Activated CD4-positive, alpha-beta T cell treated with anti-CD3 and anti-CD28 coated beads for 48 hours (primary cell): ENCODE measurements around the gene ERI2.
A peak's percentile ranks its signal among the peaks of the same experiment; 100 is the strongest.

Experiments used
- DNase-seq: peaks from one replicate; pipeline ENCODE4 v3.0.0-alpha.2; 2020

ERI2 gene, protein sequence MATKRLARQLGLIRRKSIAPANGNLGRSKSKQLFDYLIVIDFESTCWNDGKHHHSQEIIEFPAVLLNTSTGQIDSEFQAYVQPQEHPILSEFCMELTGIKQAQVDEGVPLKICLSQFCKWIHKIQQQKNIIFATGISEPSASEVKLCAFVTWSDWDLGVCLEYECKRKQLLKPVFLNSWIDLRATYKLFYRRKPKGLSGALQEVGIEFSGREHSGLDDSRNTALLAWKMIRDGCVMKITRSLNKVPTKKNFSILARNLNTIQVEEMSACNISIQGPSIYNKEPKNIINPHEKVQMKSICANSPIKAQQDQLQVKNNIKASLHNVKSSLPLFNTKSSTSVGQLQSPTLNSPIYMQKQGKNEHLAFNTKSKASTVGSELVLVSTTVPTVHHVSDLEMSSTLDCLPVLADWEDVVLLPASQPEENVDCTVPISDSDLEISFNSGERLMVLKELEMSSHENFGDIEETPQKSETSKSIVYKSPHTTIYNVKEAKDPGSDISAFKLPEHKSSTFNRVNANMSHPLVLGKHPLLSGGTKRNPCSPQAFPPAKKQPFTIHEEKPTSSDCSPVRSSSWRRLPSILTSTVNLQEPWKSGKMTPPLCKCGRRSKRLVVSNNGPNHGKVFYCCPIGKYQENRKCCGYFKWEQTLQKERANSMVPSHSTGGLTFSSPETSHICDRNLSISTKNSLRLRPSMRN

DNA sequence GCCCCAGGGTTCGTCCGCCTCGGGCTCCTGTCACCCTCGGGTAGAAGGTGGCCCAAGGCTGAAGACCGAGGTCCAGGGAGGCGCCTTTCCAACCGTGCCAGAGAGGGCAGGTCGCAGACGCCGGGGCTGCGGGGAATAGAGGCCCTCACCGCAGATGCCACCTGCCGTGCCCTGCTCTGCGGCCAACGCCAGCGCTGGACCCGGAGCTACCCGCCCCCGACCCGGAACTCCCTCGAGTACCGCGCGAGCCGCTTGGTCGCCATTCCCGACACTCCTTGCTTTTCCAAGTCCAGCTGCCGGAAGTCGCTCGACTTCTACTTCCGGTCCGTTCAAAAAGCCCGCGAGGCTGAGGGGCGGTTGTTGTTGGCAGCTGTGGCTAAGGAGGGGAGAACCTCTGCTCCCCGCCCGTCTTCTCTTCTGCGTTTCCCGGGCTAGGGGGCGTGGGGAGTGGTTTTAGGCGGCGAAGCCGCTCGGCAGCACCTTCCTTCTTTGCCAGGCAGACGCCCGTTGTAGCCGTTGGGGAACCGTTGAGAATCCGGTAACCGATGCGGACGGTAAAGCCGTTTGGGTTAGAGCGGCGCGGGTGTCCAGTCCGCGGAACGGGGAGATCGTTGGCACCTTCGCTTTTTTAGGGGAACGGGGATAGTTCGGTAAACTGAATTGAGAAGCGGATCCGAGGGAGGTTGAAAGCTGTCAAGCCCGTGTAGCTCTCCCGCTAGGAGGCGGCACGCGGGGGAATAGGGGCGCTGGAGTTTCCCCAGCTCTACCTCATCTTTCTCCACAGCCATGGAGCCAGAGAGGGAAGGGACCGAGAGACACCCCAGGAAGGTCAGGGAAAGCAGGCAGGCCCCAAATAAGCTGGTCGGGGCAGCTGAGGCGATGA lies at the start of gene ERI2, which contains the start of gene REXO5:
Gene ERI2, minus strand, starts transcription at position 305 of the 883 bp plus-strand sequence. Its CDS starts 42 bp downstream, at position 263.
Gene REXO5, plus strand, starts transcription at position 360 of the 883 bp plus-strand sequence. Its CDS starts 427 bp downstream, at position 787.
- peak; percentile 83 for DNase-seq

DNA sequence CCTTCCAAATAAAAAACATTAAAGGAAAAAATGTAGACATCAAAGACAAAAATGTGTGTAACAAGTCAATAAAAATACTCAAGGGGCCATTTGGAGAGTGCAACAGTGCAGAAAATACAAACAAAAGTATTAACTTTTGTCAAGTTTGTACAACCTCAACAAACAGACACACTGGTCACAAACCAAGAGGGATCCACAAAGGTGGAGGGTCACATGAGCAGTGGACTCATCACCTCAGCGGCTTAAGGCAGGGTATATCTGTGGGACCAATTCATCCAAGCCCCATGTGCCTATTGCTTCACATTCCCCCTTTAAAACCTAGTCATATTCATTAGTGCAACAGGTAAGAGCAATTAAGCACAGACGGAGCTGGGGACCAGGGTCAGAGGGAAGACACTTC lies 48.7 kb upstream of the ERI2 start:
- no peak for DNase-seq

DNA sequence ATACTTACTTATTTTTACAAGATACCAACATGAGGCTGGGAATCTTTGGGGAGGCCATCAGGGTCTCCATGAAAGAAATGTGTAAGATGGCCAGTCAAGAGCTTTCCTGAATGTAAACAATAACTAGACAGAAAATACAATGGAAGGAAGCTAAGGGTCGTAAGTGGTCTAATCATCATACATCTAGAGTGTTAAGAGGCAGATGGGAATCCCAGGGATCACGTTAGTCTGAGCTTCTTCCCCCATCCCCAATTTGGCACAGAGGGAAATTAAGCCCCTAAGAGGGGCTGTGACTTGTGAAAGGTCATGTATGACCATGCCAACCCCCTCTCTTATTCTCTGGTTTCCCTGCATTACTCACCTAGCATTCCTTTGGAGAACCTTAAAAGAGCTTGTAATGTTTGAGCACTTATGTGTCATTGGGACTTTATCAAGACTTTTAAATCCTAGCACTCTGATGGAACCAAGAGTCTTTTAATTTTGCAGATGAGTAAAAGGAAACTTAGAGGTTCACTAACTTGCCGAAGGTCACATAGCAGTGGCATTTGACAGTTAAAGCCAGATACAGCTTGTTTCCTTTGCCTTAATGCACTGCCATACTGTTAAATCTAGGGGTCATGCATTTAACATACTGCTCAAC lies 47.8 kb upstream of the ERI2 start:
- no peak for DNase-seq

DNA sequence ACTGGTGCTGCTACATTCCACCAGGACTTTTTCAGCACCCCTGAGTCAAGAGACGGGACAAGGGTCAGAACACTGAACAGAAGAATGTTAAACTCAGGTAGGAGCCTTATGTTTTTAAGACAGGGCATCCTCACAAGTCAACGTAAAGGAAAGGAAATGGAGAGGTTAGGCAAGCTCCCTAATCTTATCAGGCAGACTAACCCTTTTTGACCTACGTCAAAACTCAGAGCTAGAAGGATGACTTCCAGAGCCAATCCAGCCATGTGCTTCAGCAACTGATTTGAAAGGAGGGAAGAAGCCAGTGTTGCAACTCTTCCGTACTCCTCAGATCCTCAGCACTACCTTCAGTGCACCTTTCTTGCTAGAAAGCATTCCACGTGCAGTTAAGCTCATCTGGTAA lies 46.9 kb upstream of the ERI2 start:
- no peak for DNase-seq

DNA sequence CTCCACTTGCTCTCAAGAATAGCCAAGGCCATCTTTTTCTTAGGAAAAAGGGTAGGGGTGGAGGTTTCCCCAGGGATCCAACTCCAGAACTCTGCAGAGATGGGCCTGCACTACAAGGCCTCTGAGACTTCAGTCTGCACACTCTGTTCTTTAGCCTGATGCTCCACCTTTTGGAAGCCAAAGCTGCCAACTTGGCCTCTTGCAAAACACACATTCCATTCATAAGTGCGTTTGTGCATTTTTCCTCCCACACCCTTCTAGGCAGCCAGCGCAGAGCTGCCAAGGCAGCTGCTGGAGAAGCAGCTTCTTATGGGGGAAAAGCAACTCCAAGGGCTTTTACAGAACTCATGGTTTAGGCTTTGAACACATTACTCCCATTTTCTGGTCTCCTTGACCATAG lies 45.3 kb upstream of the ERI2 start:
- no peak for DNase-seq

DNA sequence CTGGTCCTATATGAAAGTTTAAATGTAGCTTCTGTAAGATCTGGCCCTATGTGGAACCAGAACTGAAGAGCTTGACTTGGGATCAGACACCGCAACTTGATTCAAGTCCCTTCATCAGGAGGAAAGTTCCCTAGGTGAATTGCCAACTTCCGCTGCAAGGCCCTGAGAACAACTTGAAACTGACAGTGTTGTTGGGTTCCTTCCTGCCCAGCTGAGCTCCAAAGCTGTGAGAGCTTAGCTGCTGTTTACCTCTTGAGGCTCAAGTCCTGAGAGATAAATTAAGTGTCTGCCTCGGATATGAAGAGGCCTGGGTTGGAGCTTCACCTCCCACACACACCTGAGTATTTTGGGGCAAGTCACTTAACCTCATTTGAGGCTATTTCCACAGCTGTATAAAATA lies 44.7 kb upstream of the ERI2 start:
- DNase-seq = no peak

DNA sequence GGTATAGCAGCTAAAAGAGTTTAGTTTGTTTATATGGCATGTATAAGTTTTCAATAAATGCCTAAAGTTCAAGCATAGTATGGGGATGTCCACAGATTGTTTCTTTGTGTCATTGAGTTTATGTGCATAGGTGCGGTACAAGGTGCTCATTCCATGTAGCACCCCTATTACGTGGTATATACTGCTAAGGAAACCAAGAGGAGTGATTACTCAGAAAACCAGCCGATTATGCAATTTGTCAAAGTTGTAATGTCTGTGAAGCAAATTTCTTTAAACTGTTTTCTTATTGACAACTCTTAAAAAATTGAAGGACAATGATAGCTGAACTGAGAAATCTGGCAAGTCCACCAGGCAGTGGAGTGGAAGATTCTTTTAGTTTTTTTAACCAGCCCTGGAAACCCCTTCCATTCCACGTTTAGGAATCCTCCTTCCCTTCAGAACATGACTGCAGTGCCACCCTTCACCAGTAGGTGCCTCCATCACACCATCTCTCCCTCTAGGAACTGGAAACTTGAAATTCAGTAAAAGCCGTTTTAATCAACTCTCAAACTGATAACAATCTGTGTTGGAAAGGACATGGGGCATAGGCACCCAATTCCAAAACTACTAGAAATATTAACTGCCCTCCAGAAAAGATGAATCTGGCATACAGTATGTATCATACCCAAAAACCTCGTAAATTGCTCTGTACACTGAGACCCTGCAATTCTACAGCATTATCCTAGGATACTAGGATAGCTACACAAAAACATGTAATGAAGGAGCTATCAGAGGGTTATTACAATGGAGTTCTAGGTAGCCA lies 43.5 kb upstream of the ERI2 start:
- DNase-seq = peak; percentile 76

DNA sequence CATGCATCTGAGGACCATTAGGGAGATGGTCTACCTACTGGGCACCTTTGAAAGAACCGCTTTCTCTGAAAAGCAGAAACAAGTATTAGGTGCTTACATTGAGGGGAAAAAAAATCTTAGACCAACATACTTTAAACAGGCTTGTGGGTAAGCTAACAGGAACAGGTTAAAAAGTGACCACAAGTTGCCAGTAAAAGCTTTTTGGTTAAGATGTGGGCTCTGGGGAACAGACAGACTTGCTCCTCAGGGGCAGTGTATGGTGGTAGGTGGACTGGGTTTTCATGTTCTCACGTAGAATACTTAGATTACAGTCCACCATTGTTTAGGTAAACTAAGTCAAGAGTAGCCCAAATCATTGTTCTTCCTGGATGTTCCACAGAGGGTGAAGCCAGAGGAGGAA lies 41.3 kb upstream of the ERI2 start:
- no peak for DNase-seq

DNA sequence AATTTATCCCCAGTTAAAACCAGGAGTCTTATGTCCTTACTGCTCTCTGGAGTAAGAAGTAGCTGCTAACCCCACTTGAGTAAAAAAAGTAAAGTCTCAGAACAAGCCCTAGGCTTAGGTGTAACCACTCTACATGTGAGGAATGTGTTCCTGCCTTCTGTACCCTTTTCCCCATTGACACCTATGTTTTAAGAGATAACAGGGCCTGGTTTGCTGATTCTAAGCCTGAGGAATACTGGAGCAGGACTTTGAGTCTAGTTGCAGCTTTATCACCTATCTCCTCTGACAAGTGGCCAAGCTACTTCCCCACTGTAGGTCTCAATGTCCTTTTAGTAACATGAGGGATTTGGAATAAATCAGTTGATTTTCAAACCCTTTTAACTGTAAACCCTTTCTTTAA lies 40.3 kb upstream of the ERI2 start:
- no peak for DNase-seq

DNA sequence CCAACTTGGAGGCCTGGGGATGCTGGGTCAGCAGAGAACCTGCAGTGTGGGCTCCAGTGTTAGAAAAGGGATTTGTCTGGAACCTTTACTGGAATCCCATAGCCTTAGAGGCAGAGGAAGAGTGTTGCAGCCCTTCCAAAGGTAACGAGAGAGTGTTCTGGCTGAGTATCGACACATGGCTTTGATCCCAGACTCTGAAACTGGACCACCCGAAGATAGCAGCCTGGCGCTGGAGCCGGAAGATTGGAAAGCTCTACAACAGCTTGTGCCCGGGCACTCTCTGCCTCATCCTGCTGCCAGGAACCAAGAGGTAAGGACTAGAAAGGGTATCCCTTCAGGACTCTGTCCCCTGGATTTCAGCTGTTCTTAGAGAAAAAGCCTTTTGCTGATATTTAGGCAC lies 39.8 kb upstream of the ERI2 start:
- no peak for DNase-seq

DNA sequence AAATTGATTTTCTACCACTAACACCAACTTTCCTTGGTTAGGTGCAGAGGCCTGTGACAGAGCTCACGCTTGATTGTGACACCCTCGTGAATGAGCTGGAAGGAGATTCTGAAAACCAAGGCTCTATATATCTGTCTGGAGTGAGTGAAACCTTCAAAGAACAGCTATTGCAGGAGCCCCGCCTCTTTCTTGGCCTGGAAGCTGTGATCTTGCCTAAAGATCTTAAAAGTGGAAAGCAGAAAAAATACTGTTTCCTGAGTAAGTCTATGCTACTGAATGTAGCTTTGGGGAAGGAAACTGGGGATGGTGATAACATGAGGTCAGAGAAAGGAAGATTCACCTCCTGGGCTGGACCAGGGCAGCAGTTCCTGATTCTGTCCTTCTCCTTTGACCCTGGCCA lies 38.3 kb upstream of the ERI2 start:
- peak; percentile 27 for DNase-seq

DNA sequence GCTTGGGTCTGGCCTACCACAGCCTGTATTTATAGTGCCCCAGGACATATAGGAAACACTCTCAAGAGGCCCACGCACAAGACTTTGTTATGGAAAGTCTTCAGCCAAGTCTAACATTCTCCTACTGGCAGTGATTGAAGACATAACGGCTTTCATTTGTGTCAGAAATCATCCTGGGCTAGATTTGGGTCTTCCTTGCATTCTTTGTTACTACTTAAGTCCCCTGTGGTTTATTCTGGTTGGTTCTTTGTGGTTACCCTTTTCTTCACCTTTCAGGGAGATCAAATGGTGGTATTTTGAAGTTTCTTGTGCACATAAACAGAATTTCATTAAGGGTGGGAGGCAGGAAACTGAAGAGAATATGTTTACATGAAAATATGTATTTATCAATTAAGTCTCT lies 37.8 kb upstream of the ERI2 start:
- DNase-seq = no peak

DNA sequence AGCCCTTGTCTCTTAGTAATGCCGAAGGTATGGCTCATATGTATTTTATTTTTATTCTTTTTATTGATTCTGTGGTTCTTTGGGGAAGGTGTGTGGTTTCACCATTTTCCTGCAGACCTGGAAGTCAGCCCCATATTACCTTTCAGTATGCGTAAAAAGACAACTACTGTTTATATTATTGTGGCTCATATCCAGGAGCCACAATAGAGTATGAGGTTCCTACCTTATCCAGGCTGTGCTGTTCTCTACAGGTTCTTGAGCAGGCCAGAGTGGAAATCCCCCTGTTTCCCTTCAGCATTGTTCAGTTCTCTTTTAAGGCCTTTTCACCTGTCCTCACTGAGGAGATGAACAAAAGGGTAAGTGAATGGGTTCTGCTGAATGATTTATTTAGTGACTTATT lies 33.2 kb upstream of the ERI2 start:
- DNase-seq = no peak

DNA sequence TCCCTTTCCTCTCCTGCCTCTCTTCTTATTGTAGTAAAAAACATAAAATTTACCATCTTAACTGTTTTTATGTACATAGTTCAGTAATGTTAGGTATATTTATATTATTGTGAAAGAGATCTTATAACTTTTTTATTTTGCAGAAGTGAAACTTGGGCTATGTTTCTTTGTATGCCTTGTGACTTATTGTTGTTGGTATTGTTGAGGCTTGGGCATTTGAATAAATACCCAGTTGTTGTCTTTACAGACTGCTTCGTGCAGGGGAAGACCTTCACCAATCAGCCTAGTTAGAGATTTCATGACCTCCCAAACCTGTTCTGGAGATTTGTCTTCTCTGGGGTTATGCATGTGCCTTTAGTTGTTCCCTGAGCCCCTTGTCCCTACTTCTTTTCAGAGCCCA lies 32.0 kb upstream of the ERI2 start:
- no peak for DNase-seq

DNA sequence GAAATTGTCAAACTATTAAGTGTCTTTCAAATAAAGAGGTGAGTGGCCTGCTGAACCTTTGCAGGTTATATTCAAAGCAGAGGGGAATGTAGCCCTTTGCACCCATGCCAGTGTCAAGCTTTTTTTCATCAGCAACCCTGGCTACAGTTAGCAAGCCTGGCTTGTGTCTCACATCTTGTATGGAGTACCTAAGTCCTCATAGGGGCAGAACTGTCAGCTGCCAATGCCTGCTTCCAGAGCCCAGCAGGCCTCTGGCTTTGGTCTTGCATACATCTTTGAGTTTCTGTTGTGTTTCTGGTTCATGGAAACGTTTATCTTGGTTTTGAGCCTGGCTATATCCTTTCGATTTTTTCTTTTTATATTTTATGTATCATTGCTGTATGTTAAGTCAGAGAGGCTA lies 26.8 kb upstream of the ERI2 start:
- DNase-seq = no peak

DNA sequence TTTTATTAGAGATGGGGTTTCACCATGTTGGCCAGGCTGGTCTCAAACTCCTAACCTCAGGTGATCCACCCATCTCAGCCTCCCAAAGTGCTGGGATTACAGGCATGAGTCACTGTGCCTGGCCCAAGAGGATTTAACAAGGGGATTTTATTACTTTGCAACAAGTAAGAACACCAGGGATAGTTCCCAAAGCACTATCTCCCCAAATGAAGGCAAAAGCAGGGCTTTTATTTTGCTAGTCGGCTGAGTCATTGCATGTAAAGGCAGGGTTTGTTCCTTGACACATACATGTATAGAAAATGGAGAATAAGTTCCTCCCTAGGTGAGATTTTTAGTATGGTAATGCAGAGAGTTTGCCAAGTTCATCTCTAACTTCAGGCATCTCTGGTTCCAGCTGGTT lies 24.1 kb upstream of the ERI2 start:
- no peak for DNase-seq

DNA sequence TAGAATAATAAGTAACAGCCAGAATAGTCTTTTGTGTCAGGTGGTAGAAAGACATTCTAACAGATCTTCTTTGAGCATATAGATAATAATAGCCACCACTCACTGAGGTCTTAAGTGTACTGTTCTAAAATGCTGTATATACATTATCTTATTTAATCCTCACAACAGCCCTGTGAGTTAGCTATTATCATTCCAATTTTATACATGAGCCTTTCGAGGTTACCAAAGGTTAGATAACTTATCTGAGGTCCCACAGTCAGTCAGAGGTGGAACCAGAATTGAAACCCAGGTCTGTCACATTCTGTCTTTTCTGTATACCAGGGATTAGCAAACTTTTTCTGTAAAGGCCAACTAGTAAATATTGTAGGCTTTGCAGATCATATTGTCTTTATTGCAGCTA lies 23.3 kb upstream of the ERI2 start:
- no peak for DNase-seq

DNA sequence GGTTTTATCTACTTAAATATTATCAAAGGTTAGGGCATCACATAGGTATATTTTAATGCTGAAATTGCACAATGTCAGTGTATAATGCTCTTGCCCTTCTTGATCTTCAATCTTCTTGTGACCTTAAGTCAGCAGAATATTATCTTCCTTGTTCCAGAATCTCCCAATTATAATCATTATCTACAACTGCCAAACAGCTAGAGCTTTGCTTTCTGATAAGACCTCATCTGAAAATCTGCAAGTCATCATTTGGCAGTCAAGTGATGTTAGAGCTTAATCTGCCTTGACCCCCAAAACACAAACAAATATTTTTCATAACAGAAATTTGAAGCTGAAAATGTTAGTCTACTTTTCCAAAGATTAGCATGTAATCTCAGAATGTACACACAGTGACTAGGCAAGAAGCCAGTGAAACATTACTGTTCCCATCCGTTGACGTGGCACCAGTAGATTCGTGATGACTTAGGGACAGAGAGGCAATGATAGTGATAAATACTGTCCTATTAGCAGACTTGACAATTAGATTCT lies 19.8 kb upstream of the ERI2 start:
- no peak for DNase-seq

DNA sequence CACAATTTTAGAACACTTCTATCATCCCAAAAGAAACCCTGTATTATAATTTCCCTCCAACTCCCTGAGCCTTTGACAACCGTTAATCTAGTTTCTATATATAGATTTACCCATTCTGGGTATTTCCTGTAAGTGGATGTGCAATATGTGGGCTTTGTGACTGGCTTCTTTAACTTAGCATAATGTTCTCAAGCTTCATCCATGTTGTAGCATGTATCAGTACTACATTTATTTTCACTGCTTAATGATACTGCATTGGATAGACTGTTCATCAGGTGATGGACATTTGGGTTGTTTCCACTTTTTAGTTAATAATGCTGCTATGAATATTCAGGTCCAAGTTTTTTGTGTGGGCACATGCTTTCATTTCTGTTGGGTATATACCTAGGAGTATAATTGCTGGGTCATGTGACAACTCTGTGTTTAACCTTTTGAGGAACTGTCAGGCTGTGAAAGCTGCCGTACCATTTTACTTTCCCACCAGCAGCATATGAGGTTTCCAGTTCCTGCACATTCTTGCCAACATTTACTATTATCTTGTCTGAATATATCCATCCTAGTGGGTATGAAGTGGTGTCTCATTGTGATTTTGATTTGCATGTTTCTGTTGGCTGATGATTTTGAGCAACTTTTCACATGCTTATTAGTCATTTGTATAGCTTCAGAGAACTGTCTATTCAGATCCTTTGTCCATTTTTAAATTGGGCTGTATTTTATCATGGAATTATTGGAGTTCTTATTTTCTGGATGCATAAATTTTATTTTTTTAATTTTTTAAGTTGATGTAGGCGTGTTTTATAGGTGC lies 16.5 kb upstream of the ERI2 start:
- DNase-seq = no peak

DNA sequence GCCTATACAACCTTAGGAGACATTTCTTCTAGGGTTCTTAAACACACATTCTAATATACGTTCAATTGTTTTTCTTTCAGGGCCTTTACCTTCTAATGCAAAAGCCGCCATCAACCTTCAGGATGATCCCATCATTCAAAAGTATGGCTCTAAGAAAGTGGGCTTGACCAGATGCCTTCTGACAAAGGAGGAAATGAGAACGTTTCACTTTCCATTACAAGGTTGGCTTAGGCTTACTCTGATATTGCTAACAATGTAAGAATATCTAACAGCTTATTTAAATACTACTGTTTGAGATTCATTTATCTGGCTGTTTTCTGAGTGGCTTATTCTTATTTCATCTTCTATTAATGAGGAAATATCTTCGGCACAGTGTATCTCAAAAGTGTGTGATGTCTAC lies 15.4 kb upstream of the ERI2 start:
- no peak for DNase-seq
